ENCODE results near the gene NPEPL1. TPM values are rescaled to one million over a fixed set of nuclear protein-coding genes. Genes with fewer than 3 reads are reported as not detected.

Gene NPEPL1
- total and polyA plus RNA-seq, 10 of the 15 experiments (the other 5 are each of a cell fraction or from before 2014, with no cell fraction given) = 0.08 to 21.3 (median 10.2) TPM

DNA sequence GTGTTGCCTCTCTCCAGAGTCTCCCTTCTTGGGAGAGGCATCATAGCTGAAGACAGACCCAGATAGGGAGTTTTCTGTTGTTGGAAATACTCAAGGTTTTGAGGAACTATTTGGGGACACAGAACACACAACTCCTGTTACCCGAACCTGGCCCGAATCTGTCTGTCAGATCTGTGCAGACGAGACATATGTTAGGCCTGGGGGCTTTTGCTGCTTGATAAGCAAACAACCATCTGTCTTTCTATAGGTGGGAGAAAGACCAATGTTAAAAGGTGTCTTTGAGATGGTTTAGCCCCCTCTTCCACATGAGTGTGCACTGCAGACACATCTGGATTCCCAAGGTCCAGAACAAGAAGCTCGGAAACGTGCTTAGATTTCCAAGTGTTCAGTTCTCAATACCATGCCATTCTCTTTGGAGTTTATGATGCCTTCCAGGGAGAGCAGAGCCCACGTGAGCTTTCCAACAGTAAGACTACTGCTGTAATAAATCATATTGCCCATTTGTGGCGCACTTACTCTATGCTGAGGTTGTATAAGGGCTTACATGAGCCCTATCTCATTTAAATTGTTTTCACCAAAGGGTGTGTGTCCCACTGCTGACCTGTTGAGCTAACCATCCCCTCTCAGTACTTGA is 45.3 kb upstream of the NPEPL1 start (continued):
- TF ChIP-seq, protein P1, sequence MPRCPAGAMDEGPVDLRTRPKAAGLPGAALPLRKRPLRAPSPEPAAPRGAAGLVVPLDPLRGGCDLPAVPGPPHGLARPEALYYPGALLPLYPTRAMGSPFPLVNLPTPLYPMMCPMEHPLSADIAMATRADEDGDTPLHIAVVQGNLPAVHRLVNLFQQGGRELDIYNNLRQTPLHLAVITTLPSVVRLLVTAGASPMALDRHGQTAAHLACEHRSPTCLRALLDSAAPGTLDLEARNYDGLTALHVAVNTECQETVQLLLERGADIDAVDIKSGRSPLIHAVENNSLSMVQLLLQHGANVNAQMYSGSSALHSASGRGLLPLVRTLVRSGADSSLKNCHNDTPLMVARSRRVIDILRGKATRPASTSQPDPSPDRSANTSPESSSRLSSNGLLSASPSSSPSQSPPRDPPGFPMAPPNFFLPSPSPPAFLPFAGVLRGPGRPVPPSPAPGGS (IDR thresholded peaks at IDR 0.05; ENCODE audit: borderline replicate concordance, insufficient read depth, low read depth, low read length, poor library complexity, severe bottlenecking) = no peak
- TF ChIP-seq RCOR1 (conservative IDR thresholded peaks at IDR 0.05; ENCODE audit: low read depth, low read length) (no peak), CHD2 (IDR thresholded peaks at IDR 0.05; ENCODE audit: borderline replicate concordance, low read depth, low read length) (no peak), POLR2AphosphoS5 (IDR thresholded peaks at IDR 0.05; ENCODE audit: low read length) (no peak), CREM (IDR thresholded peaks at IDR 0.05; ENCODE audit: low read depth) (no peak)
- TF ChIP-seq, protein P2, sequence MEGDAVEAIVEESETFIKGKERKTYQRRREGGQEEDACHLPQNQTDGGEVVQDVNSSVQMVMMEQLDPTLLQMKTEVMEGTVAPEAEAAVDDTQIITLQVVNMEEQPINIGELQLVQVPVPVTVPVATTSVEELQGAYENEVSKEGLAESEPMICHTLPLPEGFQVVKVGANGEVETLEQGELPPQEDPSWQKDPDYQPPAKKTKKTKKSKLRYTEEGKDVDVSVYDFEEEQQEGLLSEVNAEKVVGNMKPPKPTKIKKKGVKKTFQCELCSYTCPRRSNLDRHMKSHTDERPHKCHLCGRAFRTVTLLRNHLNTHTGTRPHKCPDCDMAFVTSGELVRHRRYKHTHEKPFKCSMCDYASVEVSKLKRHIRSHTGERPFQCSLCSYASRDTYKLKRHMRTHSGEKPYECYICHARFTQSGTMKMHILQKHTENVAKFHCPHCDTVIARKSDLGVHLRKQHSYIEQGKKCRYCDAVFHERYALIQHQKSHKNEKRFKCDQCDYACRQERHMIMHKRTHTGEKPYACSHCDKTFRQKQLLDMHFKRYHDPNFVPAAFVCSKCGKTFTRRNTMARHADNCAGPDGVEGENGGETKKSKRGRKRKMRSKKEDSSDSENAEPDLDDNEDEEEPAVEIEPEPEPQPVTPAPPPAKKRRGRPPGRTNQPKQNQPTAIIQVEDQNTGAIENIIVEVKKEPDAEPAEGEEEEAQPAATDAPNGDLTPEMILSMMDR (IDR thresholded peaks at IDR 0.05 in 2 of 3, conservative IDR thresholded peaks at IDR 0.05 in 1 of 3; ENCODE audit: control insufficient read depth in 2 of 3, extremely low read depth in 1 of 3, insufficient read depth in 1 of 3, low read depth in 3 of 3, low read length in 3 of 3) = peak in 1 of 3 experiments; percentile 37; a peak in 1 of 6 replicates

Data from GM12878 (cell line).